Activated naive CD4-positive, alpha-beta T cell treated with anti-CD3 and anti-CD28 coated beads, Interleukin-2, amount 50 U/mL, for 24 hours (primary cell): ENCODE measurements around the gene CALML4.
A peak's percentile ranks its signal among the peaks of the same experiment; 100 is the strongest.
"Not testable (repeated sequence)": the region's sequence is repeated elsewhere in the genome, so short reads cannot be mapped to it uniquely, and the experiment has no call there.

ENCODE experiments used
- H3K27ac Mint-ChIP-seq: one replicate; pipeline ENCODE4 v1.8.0; 2021; ENCODE audit warnings: mild to moderate bottlenecking, mixed read lengths
- H3K27me3 Mint-ChIP-seq: one replicate; pipeline ENCODE4 v1.8.0; 2021; ENCODE audit warnings: mixed read lengths
- H3K36me3 Mint-ChIP-seq: one replicate; pipeline ENCODE4 v1.8.0; 2021; ENCODE audit warnings: mixed read lengths
- H3K4me1 Mint-ChIP-seq: one replicate; pipeline ENCODE4 v1.8.0; 2021; ENCODE audit warnings: mixed read lengths
- H3K4me3 Mint-ChIP-seq: one replicate; pipeline ENCODE4 v1.8.0; 2021; ENCODE audit warnings: mild to moderate bottlenecking, mixed read lengths
- H3K9me3 Mint-ChIP-seq: one replicate; pipeline ENCODE4 v1.8.0; 2021; ENCODE audit warnings: mixed read lengths

CALML4 gene

DNA sequence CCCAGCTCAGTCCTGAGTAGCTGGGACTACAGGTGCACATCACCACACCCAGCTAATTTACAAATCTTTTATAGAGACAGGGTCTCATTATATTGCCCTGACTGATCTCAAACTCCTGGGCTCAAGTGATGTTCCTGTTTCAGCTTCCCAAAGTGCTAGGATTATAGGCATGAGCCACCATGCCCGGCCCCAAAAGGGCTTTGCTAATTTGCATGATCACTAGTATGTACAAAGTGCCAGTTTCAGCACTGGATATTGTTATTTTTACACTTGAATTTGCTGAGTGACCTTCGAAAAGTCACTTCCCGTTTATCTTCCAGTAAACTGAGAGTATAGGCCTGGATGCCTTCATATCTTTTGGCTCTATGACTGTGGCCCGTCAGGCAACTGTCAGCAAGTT, 12.2 kb upstream of the CALML4 start:
- Mint-ChIP-seq H3K27ac (no peak overlapping the region), H3K9me3 (no peaks in the 10 kb centered on the region), H3K36me3 (peaks cover 6% of the 10 kb centered on the region), H3K27me3 (no peaks in the 10 kb centered on the region), H3K4me3 (no peak overlapping the region), H3K4me1 (no peaks in the 10 kb centered on the region)

DNA sequence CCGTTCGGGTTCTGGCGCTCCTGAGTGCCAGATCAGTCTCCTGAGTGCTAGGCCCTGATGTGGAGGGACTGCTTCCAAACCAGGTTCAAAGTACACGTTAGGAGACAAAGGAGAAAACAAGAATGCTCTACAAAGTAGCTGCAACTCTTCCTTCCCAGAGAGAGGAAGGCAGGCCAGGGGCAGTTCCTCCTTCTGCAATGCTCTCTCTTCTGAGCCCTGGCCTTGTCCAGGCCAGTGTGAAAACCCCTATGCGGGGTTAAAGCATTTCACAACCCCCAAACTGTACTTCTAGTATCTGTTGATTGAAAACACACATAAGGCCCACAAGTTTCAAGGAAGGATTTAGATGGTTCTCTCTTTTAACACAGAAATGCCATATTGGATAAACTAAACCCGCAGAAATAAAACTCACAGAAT, 9.7 kb upstream of the CALML4 start:
- Mint-ChIP-seq H3K27me3 (no peaks in the 10 kb centered on the region), H3K27ac (no peak overlapping the region), H3K9me3 (no peaks in the 10 kb centered on the region)

GRCh38 chr15:68213991-68214837, 9.1 kb upstream of the CALML4 start:
- no peak overlapping the region for H3K27ac Mint-ChIP-seq
- peaks cover 6% of the 10 kb centered on the region for H3K36me3 Mint-ChIP-seq
- H3K27me3 Mint-ChIP-seq: no peaks in the 10 kb centered on the region
- no peaks in the 10 kb centered on the region for H3K9me3 Mint-ChIP-seq
- H3K4me3 Mint-ChIP-seq: no peak overlapping the region
- H3K4me1 Mint-ChIP-seq: peaks cover 8% of the 10 kb centered on the region

More for the DNA sequence above, 9.7 kb upstream of the CALML4 start:
- peaks cover 3% of the 10 kb centered on the region for H3K4me1 Mint-ChIP-seq
- no peak overlapping the region for H3K4me3 Mint-ChIP-seq
- H3K36me3 Mint-ChIP-seq: peaks cover 6% of the 10 kb centered on the region

DNA sequence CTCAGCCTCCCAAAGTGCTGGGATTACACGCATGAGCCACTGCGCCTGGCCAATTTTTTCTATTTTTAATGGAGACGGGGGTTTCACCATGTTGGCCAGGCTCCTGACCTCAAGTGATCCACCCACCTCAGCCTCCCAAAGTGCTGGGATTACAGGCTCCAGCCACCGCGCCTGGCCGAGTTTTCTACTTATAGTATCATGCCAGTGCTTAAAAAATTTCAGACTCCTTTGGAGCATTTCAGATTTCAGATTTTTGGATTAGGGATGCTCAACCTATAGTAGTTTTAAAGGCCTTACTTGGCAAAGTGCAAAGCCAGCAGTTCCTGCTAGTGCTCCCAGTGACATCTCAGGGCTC, 8.3 kb upstream of the CALML4 start:
- not testable (repeated sequence) for H3K9me3 Mint-ChIP-seq, H3K4me3 Mint-ChIP-seq, H3K27ac Mint-ChIP-seq, H3K27me3 Mint-ChIP-seq, H3K36me3 Mint-ChIP-seq
- peaks cover 15% of the 10 kb centered on the region for H3K4me1 Mint-ChIP-seq

- Mint-ChIP-seq H3K36me3 (peaks cover 2% of the 10 kb centered on the region), H3K4me1 (peaks cover 16% of the 10 kb centered on the region), H3K27me3 (no peaks in the 10 kb centered on the region), H3K27ac (no peak overlapping the region), H3K9me3 (no peaks in the 10 kb centered on the region), H3K4me3 (no peak overlapping the region)
These were observed 6.7 kb upstream of the CALML4 start for GRCh38 chr15:68211656-68212320.

GRCh38 chr15:68210821-68211655, 5.9 kb upstream of the CALML4 start:
- H3K36me3 Mint-ChIP-seq: peaks cover 2% of the 10 kb centered on the region
- no peak overlapping the region for H3K4me3 Mint-ChIP-seq
- no peaks in the 10 kb centered on the region for H3K27me3 Mint-ChIP-seq
- H3K27ac Mint-ChIP-seq: no peak overlapping the region
- H3K4me1 Mint-ChIP-seq: peaks cover 16% of the 10 kb centered on the region
- H3K9me3 Mint-ChIP-seq: no peaks in the 10 kb centered on the region

DNA sequence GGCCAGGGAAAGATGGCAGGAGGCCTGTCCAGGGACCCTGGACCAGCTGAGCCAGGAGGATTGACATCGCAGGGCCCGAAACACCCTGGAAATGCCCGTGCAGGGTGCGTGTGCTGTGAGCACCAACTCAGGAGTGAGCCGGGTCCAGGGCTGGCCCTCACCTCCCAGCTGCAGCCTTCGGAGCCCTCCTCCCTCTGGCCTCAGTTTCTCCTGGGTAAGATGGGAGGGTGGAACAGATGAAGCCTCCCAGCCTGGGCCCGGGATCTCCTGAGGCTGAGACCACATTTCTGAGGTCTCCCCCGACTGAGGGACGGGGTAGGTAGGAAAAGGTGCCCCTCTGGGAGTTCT, 5.3 kb upstream of the CALML4 start:
- Mint-ChIP-seq H3K9me3 (no peaks in the 10 kb centered on the region), H3K4me3 (no peak overlapping the region), H3K36me3 (peaks cover 2% of the 10 kb centered on the region), H3K27me3 (no peaks in the 10 kb centered on the region), H3K27ac (no peak overlapping the region), H3K4me1 (peaks cover 16% of the 10 kb centered on the region)

DNA sequence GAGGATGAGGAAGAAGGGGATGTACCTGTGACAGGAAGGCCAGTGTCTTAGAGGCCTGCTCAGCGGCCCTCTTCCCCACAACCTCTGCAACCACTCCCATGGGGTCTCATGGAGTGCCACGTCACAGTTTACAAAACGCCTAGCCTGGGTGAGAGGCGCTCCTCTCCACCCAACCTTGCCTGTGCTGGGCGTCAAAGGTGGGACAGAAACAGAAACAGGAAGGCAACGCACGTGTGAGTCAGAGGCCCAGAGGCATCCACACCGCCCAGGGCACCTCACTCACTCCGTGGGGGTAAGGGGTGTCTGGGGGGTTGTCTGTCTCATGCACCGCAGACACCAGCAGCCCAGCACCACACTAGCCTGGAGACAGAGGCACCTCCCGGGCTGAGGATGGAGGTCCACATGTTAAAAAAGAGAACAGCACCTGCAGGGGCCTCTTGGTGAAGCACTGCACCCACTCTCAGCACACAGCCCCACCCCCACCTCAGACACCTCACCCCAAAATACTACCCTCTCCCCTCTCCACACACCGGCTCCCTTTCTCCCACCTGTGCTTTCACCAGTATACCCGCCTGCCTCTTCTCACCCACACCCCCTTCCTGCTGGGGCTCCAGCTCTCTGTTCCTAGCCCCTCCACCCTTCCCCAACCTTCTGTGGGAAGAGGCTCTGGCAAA, 4.7 kb upstream of the CALML4 start:
- peaks cover 2% of the 10 kb centered on the region for H3K36me3 Mint-ChIP-seq
- H3K27ac Mint-ChIP-seq: no peak overlapping the region
- H3K27me3 Mint-ChIP-seq: no peaks in the 10 kb centered on the region
- H3K9me3 Mint-ChIP-seq: no peaks in the 10 kb centered on the region
- H3K4me3 Mint-ChIP-seq: no peak overlapping the region
- peaks cover 16% of the 10 kb centered on the region for H3K4me1 Mint-ChIP-seq

DNA sequence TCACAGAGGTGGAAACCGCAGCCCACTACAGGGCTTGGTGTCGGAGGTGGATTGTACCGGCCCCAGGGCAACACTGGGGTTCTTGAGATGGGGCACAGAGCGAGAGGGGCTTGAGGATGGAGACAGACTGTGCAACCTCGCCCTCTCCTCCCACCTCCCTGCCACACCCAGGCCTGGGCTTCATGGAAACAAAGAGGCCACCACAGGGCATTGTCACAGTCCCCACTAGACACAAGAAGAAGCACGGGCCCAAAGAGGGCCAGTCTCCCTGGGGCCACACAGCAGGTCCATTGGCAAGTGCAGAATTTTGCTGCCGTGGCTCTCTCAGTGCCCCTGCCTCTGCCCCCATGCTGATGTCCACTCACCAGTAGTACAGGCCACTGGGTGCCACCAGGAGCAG, 4.1 kb upstream of the CALML4 start:
- Mint-ChIP-seq H3K27ac (no peak overlapping the region), H3K4me3 (no peak overlapping the region), H3K9me3 (no peaks in the 10 kb centered on the region), H3K4me1 (peaks cover 16% of the 10 kb centered on the region), H3K27me3 (no peaks in the 10 kb centered on the region), H3K36me3 (peaks cover 2% of the 10 kb centered on the region)

- Mint-ChIP-seq H3K4me1 (peaks cover 16% of the 10 kb centered on the region), H3K9me3 (no peaks in the 10 kb centered on the region), H3K36me3 (peaks cover under 1% of the 10 kb centered on the region), H3K27me3 (no peaks in the 10 kb centered on the region), H3K27ac (peak overlapping the region; percentile 17), H3K4me3 (peak overlapping the region; percentile 23)
These were observed 3.6 kb upstream of the CALML4 start for GRCh38 chr15:68208636-68209240.

GRCh38 chr15:68208136-68208535, 3.0 kb upstream of the CALML4 start:
- no peak overlapping the region for H3K27ac Mint-ChIP-seq

DNA sequence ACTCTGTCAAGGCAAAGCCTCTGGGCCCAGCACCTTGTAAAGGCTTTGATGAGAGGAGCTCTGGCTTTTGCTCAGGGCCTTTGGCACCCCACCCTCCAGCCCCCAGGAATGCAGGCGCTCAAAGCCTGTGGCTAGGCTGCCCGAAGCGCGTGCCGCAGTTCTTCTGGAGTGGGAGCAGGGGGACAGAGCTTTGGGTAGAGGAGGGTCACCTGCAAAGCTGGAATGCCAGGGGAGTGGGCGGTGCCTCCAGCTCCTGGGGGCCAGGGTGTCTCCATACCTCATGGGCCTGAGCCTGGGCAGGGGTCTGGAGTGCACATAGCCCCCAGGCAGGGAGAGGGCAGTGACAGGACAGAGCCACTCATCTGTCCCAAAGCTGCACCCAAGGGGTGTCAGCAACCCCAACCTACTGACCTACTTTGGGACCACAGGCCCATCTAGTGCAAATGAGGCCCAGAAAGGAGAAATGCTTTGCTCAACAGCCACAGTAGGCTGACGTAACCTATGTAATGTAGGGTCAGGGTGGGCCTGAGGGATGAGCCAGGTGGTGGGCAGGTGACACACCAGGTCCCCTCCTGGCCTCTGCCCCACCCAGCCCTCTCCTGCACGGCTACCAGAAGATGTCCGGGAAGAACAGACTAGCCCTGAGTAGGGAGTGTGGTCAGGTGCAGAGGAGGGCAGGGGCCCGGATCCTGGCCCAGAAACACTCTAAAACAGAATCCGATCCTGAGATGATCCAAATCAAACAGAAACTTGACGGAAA, 2.2 kb upstream of the CALML4 start:
- Mint-ChIP-seq H3K27ac (no peak overlapping the region), H3K9me3 (no peaks in the 10 kb centered on the region), H3K27me3 (no peaks in the 10 kb centered on the region), H3K4me1 (peaks cover 16% of the 10 kb centered on the region), H3K36me3 (no peaks in the 10 kb centered on the region), H3K4me3 (no peak overlapping the region)

More at GRCh38 chr15:68208136-68208535, 3.0 kb upstream of the CALML4 start:
- peaks cover 16% of the 10 kb centered on the region for H3K4me1 Mint-ChIP-seq
- no peaks in the 10 kb centered on the region for H3K36me3 Mint-ChIP-seq
- H3K27me3 Mint-ChIP-seq: no peaks in the 10 kb centered on the region
- no peaks in the 10 kb centered on the region for H3K9me3 Mint-ChIP-seq
- no peak overlapping the region for H3K4me3 Mint-ChIP-seq

DNA sequence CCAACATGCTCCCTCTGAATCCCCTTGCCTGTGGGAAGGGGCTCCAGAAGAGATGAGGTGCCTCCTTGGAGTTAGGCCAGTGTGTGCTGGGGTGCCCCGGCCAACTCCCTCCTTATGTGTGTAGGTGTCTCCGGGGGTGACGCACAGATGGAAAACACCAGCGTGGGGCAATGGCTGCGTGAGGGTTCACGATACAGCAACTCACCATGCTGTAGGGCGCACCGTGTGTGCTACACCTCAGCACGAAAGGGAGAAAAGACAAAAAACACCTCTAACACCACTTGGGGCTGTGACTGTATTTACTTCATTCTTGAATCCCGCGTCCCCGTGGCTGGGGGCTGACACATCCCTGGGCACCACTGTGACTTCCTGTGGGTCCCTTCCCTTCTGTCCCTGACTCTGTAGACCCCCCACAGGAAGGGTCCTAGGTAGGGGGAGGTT, 1.6 kb upstream of the CALML4 start:
- Mint-ChIP-seq H3K27ac (no peak overlapping the region), H3K36me3 (no peaks in the 10 kb centered on the region), H3K9me3 (no peaks in the 10 kb centered on the region), H3K4me3 (no peak overlapping the region), H3K27me3 (no peaks in the 10 kb centered on the region), H3K4me1 (peaks cover 18% of the 10 kb centered on the region)

GRCh38 chr15:68205954-68206539, 915 bp upstream of the CALML4 start:
- no peak overlapping the region for H3K4me3 Mint-ChIP-seq
- H3K27me3 Mint-ChIP-seq: no peaks in the 10 kb centered on the region
- H3K27ac Mint-ChIP-seq: no peak overlapping the region
- no peaks in the 10 kb centered on the region for H3K9me3 Mint-ChIP-seq
- peaks cover 20% of the 10 kb centered on the region for H3K4me1 Mint-ChIP-seq
- no peaks in the 10 kb centered on the region for H3K36me3 Mint-ChIP-seq
